Panc1 (cell line): ENCODE results near the gene DEXI. TPM values are rescaled to one million over a fixed set of nuclear protein-coding genes. Genes with fewer than 3 reads are reported as not detected.

Experiments
- ATAC-seq: fragments of 200-7000 bp; cut with Tn5 transposase; 2 replicates; pipeline ENCODE4 v1.9.1; 2020; ENCODE audit warnings: mild to moderate bottlenecking, moderate library complexity
- BruUV-seq: library from RNA; stranded (reverse); fragments of 400-500 nt; replicated peaks from 2 replicates; lab custom pipeline; 2021; lab: Mats Ljungman, UMichigan
- CTCF ChIA-PET: fragments of 300-600 bp; sonication (Branson Sonifier 250); formaldehyde crosslinking; loops from one replicate; lab custom pipeline; 2022; ENCODE audit warnings: antibody characterized with exemption; lab: Charles Lee
- POLR2A ChIA-PET: fragments of 300-600 bp; sonication (Branson Sonifier 250); formaldehyde crosslinking; loops from one replicate; lab custom pipeline; 2022; ENCODE audit warnings: antibody characterized with exemption; lab: Charles Lee
- DNase-seq: peaks from one replicate; pipeline ENCODE4 v3.0.0-alpha.2; 2010; ENCODE audit warnings: low read depth, low spot score
- H3K27ac ChIP-seq: 2 replicates; pipeline ENCODE4 v1.5.1; 2011; ENCODE audit warnings: mild to moderate bottlenecking, low read length, inconsistent platforms
- H3K27me3 ChIP-seq: fragments of 200-500 bp; sonication (Bioruptor generic); 2 replicates; pipeline ENCODE4 v1.6.0; 2014; ENCODE audit warnings: low read length, inconsistent platforms; ENCODE audit not compliant: control insufficient read depth, insufficient read depth
- H3K36me3 ChIP-seq: fragments of 200-500 bp; sonication (Bioruptor generic); 2 replicates; pipeline ENCODE4 v1.5.1; 2014; ENCODE audit warnings: inconsistent platforms, mild to moderate bottlenecking, low read length, moderate library complexity; ENCODE audit not compliant: control insufficient read depth, insufficient read depth
- H3K4me1 ChIP-seq: 2 replicates; pipeline ENCODE4 v1.5.1; 2011; ENCODE audit warnings: inconsistent platforms, mild to moderate bottlenecking, low read length, moderate library complexity; ENCODE audit not compliant: control insufficient read depth, insufficient read depth
- H3K4me3 ChIP-seq, 2 experiments: 2 replicates each; pipeline ENCODE4 v1.5.1; 2011 to 2012; ENCODE audit warnings: low read depth in 2 of 2, low read length in 2 of 2, mild to moderate bottlenecking in 2 of 2, inconsistent platforms in 1 of 2, moderate library complexity in 1 of 2
- H3K9me3 ChIP-seq: fragments of 200-500 bp; sonication (Bioruptor generic); 2 replicates; pipeline ENCODE4 v1.5.1; 2014; ENCODE audit warnings: low read depth, mild to moderate bottlenecking, inconsistent platforms, low read length, moderate library complexity; ENCODE audit not compliant: control insufficient read depth, insufficient read depth
- CTCF ChIP-seq: fragments of 450-650 bp; IDR thresholded peaks from 2 replicates; pipeline ENCODE4 v1.5.1; 2017; ENCODE audit warnings: mild to moderate bottlenecking
- POLR2AphosphoS5 ChIP-seq: IDR thresholded peaks from 2 replicates; pipeline ENCODE4 v1.6.1; 2012; ENCODE audit warnings: mild to moderate bottlenecking, low read depth, low read length, moderate library complexity
- REST ChIP-seq, 2 experiments: IDR thresholded peaks; 2 replicates each; pipeline ENCODE4 v1.6.1; 2011 to 2012; ENCODE audit warnings: low read depth in 2 of 2, control low read depth in 1 of 2, low read length in 1 of 2, mild to moderate bottlenecking in 1 of 2, moderate library complexity in 1 of 2; ENCODE audit not compliant: insufficient read depth in 1 of 2
- SIN3A ChIP-seq: IDR thresholded peaks from 2 replicates; pipeline ENCODE4 v1.6.1; 2012; ENCODE audit warnings: low read depth, mild to moderate bottlenecking, low read length, moderate library complexity, borderline replicate concordance; ENCODE audit not compliant: insufficient read depth
- TCF7L2 ChIP-seq: IDR thresholded peaks from 2 replicates; pipeline ENCODE4 v1.6.1; 2011; ENCODE audit warnings: mild to moderate bottlenecking, low read depth, low read length, inconsistent platforms
- in situ Hi-C: cut with HindIII; loops from 2 replicates; pipeline ENCODE4 v1.10.0; 2016; ENCODE audit warnings: low sequenced_read_pairs, low pct_unique_long_range_greater_than_20kb
- intact Hi-C: fragments of 100-400 bp; cut with micrococcal nuclease; formaldehyde crosslinking; loops from one replicate; pipeline ENCODE4 v1.10.0; 2022; ENCODE audit not compliant: unreplicated experiment
- total RNA-seq: library from RNA; stranded (reverse); gene quantifications from one replicate; pipeline ENCODE4 v1.2.1, GENCODE V29; 2021; ENCODE audit not compliant: unreplicated experiment

Gene DEXI
- total RNA-seq, 1 experiment from 2014 or later: 32.2 TPM

- CTCF ChIA-PET: interaction anchor here (1.3 kb wide), 1 partner anchor 16 kb away, joined by 3 read pairs; no protein-coding TSS in a partner anchor
- ATAC-seq: no peak
- intact Hi-C loops: no loop called here
- no peak overlapping the region for H3K4me3 ChIP-seq
- H3K36me3 ChIP-seq: no peaks in the 10 kb centered on the region
- no peaks in the 10 kb centered on the region for H3K4me1 ChIP-seq
- 0 out of 2 replicates have a peak, but pooled peaks cover 3% of the 10 kb centered on the region for H3K27me3 ChIP-seq
- DNase-seq: no peak
- no peak overlapping the region for H3K27ac ChIP-seq
- BruUV-seq: no TSS peak
- POLR2A ChIA-PET: no interaction called here
- TF ChIP-seq REST (IDR thresholded peaks at IDR 0.05; ENCODE audit: insufficient read depth in 1 of 2, low read depth in 2 of 2, low read length in 1 of 2): no peak
- TF ChIP-seq TCF7L2: no peak
- no peak for TF ChIP-seq POLR2AphosphoS5
- TF ChIP-seq SIN3A: no peak
- no peak for TF ChIP-seq CTCF
- peaks cover 3% of the 10 kb centered on the region; the same call in 1 of the 2 replicates for H3K9me3 ChIP-seq
- in situ Hi-C loops: no loop called here
Measured at GRCh38 chr16:10902999-10903398, 39.3 kb downstream of the DEXI start.

- intact Hi-C loops (no loop called here), in situ Hi-C loops (no loop called here)
- POLR2A ChIA-PET: no interaction called here
- DNase-seq (no peak), ATAC-seq (no peak)
- H3K27me3 ChIP-seq: peaks cover 14% of the 10 kb centered on the region
- no peak overlapping the region for H3K4me3 ChIP-seq
- H3K9me3 ChIP-seq: no peaks in the 10 kb centered on the region
- H3K27ac ChIP-seq: no peak overlapping the region
- CTCF ChIA-PET: no interaction called here
- BruUV-seq: no TSS peak
- H3K36me3 ChIP-seq: no peaks in the 10 kb centered on the region
- no peaks in the 10 kb centered on the region for H3K4me1 ChIP-seq
- no peak for TF ChIP-seq CTCF
- TF ChIP-seq TCF7L2: no peak
- no peak for TF ChIP-seq POLR2AphosphoS5
- TF ChIP-seq SIN3A: no peak
- TF ChIP-seq REST (IDR thresholded peaks at IDR 0.05; ENCODE audit: insufficient read depth in 1 of 2, low read depth in 2 of 2, low read length in 1 of 2): no peak
Measured at GRCh38 chr16:10897134-10897533, 45.1 kb downstream of the DEXI start.
